Left cardiac atrium (tissue), 4 donors: Measurements from ENCODE around the gene ZNF76. TPM values are rescaled to one million over a fixed set of nuclear protein-coding genes. Genes with fewer than 3 reads are reported as not detected.

Experiments used
- ATAC-seq, 2 donors: fragments of 200-7000 bp; cut with Tn5 transposase; one replicate each; pipeline ENCODE4 v1.9.1; 2020; ENCODE audit warnings: mild to moderate bottlenecking in 2 of 2, moderate library complexity in 2 of 2
- DNase-seq: peaks from one replicate; pipeline ENCODE4 v3.0.0-alpha.2; 2020
- intact Hi-C, 2 donors: fragments of 100-400 bp; cut with DNase I; formaldehyde crosslinking; loops; one replicate each; pipeline versions ENCODE4 v1.14.1 to v1.15.1; 2022 to 2023
- total RNA-seq, 2 donors: library from RNA; stranded (reverse); fragmentation: NEBNext Ultra II Directional; extraction: Animal tissue kit (Norgen Biotek cat#: 25700); gene quantifications; one replicate each; pipeline ENCODE4 v1.2.1, GENCODE V29; 2021
- donor health status: DM: no; HTN: yes; CAD: no.
- donor health status: DM: no; HTN: yes; CAD: no; lungs with severe emphysema.
- donor health status: DM: yes; HTN: yes; CAD: no.
- donor health status: Dilated cardiomyopathy.

Gene ZNF76
- total RNA-seq, 2 donors from 2014 or later: 24.1 to 26.4 TPM

- no peak for ATAC-seq
- no peak for DNase-seq
- intact Hi-C loops: loop anchor here (2.0 to 5.0 kb wide), 2 partner anchors 71 to 103 kb away; no protein-coding TSS in a partner anchor
These were observed 84.5 kb downstream of the ZNF76 start for GRCh38 chr6:35343835-35344550.

Other genes with a start within 250 kb of the ZNF76 start
- not detected for gene TCP11, start 118.4 kb upstream of the ZNF76 start, total RNA-seq
- under 1 TPM; 0.13 to 0.44 TPM for gene SCUBE3, start 45.8 kb upstream of the ZNF76 start, total RNA-seq
- gene DEF6, start 38.1 kb downstream of the ZNF76 start, total RNA-seq: 1 to 10 TPM; 2.5 to 4.7 TPM
- 10 to 100 TPM; 14.1 to 21.3 TPM for gene PPARD, start 82.8 kb downstream of the ZNF76 start, total RNA-seq
- gene FANCE, start 192.6 kb downstream of the ZNF76 start, total RNA-seq: 1 to 10 TPM; 1.8 to 3.7 TPM
- 100 to 1,000 TPM; 691 to 715 TPM for gene RPL10A, start 208.7 kb downstream of the ZNF76 start, total RNA-seq
- gene TEAD3, start 237.3 kb downstream of the ZNF76 start, total RNA-seq: 10 to 100 TPM; 22.4 to 39.6 TPM